GM21360 (cell line): ENCODE measurements around the gene RER1.

ENCODE experiments used
- ATAC-seq: cut with Tn5 transposase; IDR thresholded peaks from one replicate; pipeline ENCODE4 v1.9.1; 2021; ENCODE audit warnings: mild to moderate bottlenecking, moderate library complexity; ENCODE audit not compliant: unreplicated experiment

RER1 gene

GRCh38 chr1:2404890-2405511, 13.4 kb downstream of the RER1 start:
- ATAC-seq, result no peak

- ATAC-seq, result no peak
These were observed 14.1 kb downstream of the RER1 start for GRCh38 chr1:2405588-2406295.

- no peak for ATAC-seq
These were observed 14.9 kb downstream of the RER1 start for GRCh38 chr1:2406451-2407041.

- no peak for ATAC-seq
These were observed 15.7 kb downstream of the RER1 start for GRCh38 chr1:2407166-2407990.

DNA sequence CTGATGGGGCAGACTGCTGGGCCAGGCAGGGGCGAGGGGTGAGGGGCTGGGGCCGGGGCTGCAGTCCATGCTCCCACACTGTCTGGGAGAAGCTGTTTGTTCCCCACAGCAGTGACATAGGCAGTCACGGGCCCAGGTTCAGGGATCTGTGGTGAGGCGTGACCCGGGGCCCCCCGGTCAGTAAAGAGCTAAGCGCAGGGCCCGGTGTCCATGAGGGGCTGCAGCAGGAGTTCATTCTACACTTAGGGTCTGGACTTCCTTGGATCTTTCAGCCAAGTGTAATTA, 16.3 kb downstream of the RER1 start:
- ATAC-seq, result no peak

GRCh38 chr1:2408456-2408855, 16.8 kb downstream of the RER1 start:
- no peak for ATAC-seq

GRCh38 chr1:2408859-2409276, 17.2 kb downstream of the RER1 start:
- no peak for ATAC-seq

GRCh38 chr1:2409745-2410144, 18.1 kb downstream of the RER1 start:
- ATAC-seq, result no peak

GRCh38 chr1:2411801-2412394, 20.3 kb downstream of the RER1 start:
- peak; percentile 17 for ATAC-seq

DNA sequence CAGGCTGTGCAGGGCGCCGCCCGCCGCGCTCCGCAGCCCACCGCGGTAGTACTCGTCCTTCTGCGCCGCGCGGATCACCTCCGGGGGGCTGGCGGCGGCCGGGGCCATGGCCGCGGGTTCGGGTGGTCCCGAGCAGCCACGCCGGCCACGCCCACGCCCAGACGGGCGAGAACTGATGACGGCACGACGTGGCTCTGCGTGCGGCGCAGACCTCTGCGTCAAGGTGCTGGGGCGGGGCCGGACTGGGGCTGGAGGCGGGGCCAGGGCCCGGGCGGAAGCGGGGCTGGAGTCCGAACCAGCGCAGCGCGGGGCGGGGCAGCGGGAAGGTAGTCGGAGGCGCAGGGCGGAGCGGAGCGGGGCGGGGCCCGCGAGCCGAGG, 20.7 kb downstream of the RER1 start, which contains the start of gene PEX10:
Gene PEX10, minus strand, starts transcription at position 170 of the 378 bp plus-strand sequence. Its CDS starts 62 bp downstream, at position 108.
- peak; percentile 75 for ATAC-seq

- peak; percentile 16 for ATAC-seq
These were observed 21.3 kb downstream of the RER1 start for GRCh38 chr1:2412773-2413494.

GRCh38 chr1:2413495-2414296, 22.1 kb downstream of the RER1 start:
- no peak for ATAC-seq

- no peak for ATAC-seq
These were observed 22.8 kb downstream of the RER1 start for GRCh38 chr1:2414297-2414958.

GRCh38 chr1:2415337-2415736, 23.7 kb downstream of the RER1 start:
- no peak for ATAC-seq

GRCh38 chr1:2415801-2416208, 24.2 kb downstream of the RER1 start:
- ATAC-seq, result no peak

- ATAC-seq, result no peak
These were observed 24.8 kb downstream of the RER1 start for GRCh38 chr1:2416403-2416802.

- ATAC-seq, result no peak
These were observed 25.6 kb downstream of the RER1 start for GRCh38 chr1:2417083-2417832.

- ATAC-seq, result no peak
These were observed 26.2 kb downstream of the RER1 start for GRCh38 chr1:2417833-2418225.
